SW 1271 (cell line): ENCODE results near the gene CFAP90.

Experiments used
- DNase-seq, 2 experiments: peaks; one replicate each; lab custom pipeline; 2025; lab: John Stamatoyannopoulos, UW

CFAP90 gene

DNA sequence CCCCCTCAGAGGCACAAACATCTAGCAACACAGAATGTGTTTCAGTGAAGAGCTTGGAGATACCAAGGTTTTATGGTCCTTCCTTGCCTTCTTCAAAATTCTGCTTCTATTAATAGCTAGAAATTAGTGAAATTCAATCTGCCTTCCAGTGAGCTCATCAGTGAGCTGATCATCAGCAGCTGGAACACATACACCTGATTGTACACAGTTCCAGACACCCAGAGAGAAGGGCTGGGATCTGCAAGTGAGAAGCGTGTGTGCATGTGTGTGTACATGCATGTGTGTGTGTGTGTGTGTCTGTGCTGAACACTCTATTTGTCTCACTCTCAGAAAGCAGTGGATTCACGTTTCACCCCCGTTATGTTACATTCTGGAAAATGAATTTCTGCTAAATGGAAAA lies 28.5 kb downstream of the CFAP90 start:
- no peak for DNase-seq

- no peak for DNase-seq
These were observed 34.4 kb downstream of the CFAP90 start for GRCh38 chr5:7816535-7816901.

GRCh38 chr5:7815892-7816534 lies 34.9 kb downstream of the CFAP90 start:
- peak in 1 of 2 experiments; percentile 14 for DNase-seq

GRCh38 chr5:7814816-7815215 lies 36.1 kb downstream of the CFAP90 start:
- no peak for DNase-seq

DNA sequence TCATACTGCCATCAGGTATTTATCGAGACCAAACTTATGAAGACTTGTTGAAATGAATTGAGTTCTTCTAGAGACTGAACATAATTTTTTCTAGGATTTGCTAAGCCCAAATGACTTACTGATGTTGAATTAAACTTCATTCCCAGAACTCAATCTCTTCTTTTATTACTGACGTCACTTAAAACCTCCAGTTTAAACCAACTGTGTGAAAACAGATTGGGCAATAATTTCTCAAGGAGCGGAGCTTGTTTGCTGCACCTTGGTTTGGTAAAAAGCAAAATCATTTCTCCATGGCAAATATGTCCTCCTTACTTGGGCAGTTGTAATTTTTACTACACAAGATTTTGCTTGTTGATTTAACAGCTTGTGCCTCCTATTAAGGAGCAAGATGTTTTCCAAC lies 37.4 kb downstream of the CFAP90 start:
- DNase-seq: no peak

DNA sequence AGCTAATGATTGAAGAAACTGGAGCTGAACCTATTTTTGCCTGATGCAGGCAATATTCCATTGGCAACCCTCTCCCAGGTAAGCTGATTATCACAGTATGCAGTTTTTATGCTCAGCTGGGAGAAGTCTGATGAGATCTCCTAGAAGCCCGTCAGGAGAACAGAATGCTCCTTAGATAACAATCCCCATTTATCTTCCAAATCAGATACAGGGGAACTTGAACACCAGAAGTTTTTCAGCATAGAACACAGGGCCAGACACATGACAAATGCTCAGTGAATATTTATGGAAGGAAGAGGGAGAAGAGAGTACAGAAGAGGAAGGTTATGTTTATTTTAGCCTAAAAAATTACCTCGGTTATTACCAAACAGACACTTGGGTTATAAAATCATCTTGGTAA lies 37.9 kb downstream of the CFAP90 start:
- no peak for DNase-seq

GRCh38 chr5:7811715-7812114 lies 39.2 kb downstream of the CFAP90 start:
- DNase-seq: no peak

DNA sequence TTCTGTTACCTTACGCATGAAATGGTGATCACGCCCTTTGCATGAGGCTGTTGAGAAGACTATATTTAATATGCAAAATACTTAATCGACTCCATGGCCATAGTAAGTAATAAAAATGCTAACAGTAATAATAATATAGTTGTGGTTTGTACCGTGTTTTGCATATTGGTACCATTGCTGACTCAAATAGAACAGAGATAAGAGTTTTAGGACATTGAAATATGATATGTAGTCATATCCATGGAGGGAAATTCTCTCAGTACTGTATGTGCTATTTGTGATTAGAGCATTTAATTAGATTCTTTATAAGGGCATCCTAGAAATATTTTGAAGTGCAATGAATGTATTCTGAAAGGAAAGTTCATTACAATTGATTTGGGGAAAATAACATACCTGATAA lies 41.9 kb downstream of the CFAP90 start:
- DNase-seq: no peak

- DNase-seq: no peak
These were observed 45.6 kb downstream of the CFAP90 start for GRCh38 chr5:7805379-7805778.

DNA sequence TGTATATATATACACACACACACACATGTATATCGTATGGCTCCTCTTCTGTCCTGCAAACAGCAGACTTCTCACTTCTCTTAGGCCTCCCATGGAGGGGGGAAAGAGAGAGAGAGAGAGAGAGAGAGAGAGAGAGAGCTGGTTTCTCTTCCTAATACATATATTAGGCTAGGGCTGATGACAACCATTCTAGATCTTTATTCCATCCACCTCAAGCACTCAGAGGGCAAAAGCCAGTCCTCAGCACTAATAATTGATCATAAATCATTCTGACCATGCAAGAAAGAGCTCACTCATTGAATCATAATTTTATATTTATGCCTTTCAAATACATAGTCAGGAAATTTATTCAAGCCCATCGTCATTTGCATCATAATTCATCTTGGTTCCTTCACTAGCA lies 47.0 kb downstream of the CFAP90 start:
- DNase-seq: no peak

GRCh38 chr5:7802855-7803254 lies 48.1 kb downstream of the CFAP90 start:
- no peak for DNase-seq

GRCh38 chr5:7801891-7802614 lies 48.9 kb downstream of the CFAP90 start:
- DNase-seq: no peak

- no peak for DNase-seq
These were observed 55.6 kb downstream of the CFAP90 start for GRCh38 chr5:7795306-7795705.

- DNase-seq: no peak
These were observed 56.1 kb downstream of the CFAP90 start for GRCh38 chr5:7794823-7795222.

GRCh38 chr5:7794311-7794710 lies 56.6 kb downstream of the CFAP90 start:
- DNase-seq: no peak

GRCh38 chr5:7793895-7794294 lies 57.0 kb downstream of the CFAP90 start:
- DNase-seq: no peak

GRCh38 chr5:7789567-7789966 lies 61.4 kb downstream of the CFAP90 start:
- no peak for DNase-seq

GRCh38 chr5:7787770-7788169 lies 63.2 kb downstream of the CFAP90 start:
- DNase-seq: no peak

- no peak for DNase-seq
These were observed 66.1 kb downstream of the CFAP90 start for GRCh38 chr5:7784683-7785380.

- no peak for DNase-seq
These were observed 69.0 kb downstream of the CFAP90 start for GRCh38 chr5:7781899-7782298.
